Measurements from ENCODE around the gene UBXN7. TPM values are rescaled to one million over a fixed set of nuclear protein-coding genes. Genes with fewer than 3 reads are reported as not detected.
A peak's percentile ranks its signal among the peaks of the same experiment; 100 is the strongest.
"Not testable (repeated sequence)": the region's sequence is repeated elsewhere in the genome, so short reads cannot be mapped to it uniquely, and the experiment has no call there.

Gene UBXN7
- total RNA-seq, 4 donors from 2014 or later, result 4.2 to 8.0 (median 5.4) TPM

DNA sequence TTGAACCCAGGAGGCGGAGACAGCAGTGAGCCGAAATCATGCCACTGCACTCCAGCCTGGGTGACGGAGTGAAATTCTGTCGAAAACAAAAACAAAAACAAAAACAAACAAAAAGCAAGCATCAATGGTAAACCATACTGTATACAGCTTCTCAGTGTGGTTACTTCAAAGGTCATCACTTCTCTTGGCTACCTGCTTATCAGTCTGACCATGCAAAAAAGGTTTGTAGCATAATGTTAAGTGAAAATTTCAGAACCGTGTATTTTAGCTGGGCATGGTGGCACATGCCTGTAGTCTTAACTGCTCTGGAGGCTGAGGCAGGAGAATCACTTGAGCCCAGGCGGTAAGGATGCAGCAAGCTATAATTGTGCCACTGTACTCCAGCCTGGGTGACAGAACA is 4.2 kb downstream of the UBXN7 start:
- Histone ChIP-seq H3K36me3 (no peaks in the 10 kb centered on the region), H3K9me3 (no peaks in the 10 kb centered on the region), H3K4me3 (no peak overlapping the region), H3K27ac (no peak overlapping the region), H3K4me1 (peaks cover 15 to 32% of the 10 kb centered on the region in 2 donors), H3K27me3 (no peaks in the 10 kb centered on the region)
- TF ChIP-seq POLR2A (IDR thresholded peaks at IDR 0.05) (no peak), CTCF (IDR thresholded peaks at IDR 0.05 in 4 of 5, conservative IDR thresholded peaks at IDR 0.05 in 1 of 5) (no peak)
- intact Hi-C loops (cut with DNase I; ENCODE audit: low total_unique reads) (no loop called here), in situ Hi-C loops (cut with MboI; ENCODE audit: low sequenced_read_pairs in 4 of 4) (no loop called here)
- DNase-seq, result no peak
- ATAC-seq, result no peak

DNA sequence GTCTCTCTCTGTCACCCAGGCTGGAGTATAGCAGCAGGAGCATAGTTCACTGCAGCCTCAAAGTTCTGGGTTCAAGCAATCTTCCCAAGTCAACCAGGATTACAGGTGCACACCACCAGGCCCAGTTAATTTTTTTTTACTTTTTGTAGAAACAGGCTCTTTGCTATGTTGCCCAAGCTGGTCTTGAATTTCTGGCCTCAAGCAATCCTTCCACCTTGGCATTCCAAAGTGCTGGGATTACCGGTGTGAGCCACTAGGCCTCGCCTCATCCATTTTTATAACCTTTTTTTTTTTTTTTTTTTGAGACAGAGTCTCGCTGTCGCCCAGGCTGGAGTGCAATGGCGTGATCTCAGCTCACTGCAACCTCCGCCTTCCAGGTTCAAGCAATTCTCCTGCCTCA is 7.8 kb downstream of the UBXN7 start:
- H3K36me3 ChIP-seq; H3K27me3 ChIP-seq; H3K9me3 ChIP-seq; DNase-seq; in situ Hi-C loops (cut with MboI; ENCODE audit: low sequenced_read_pairs in 4 of 4); H3K4me3 ChIP-seq; ATAC-seq; intact Hi-C loops (cut with DNase I; ENCODE audit: low total_unique reads): not testable (repeated sequence)
- Histone ChIP-seq H3K4me1 (peaks cover 33 to 37% of the 10 kb centered on the region in 2 donors), H3K27ac (peak overlapping the region in 1 of 4 donors; percentile 85)

GRCh38 chr3:196423044-196423781 is 9.0 kb downstream of the UBXN7 start:
- Histone ChIP-seq H3K27me3 (no peaks in the 10 kb centered on the region), H3K4me3 (no peak overlapping the region), H3K9me3 (no peaks in the 10 kb centered on the region), H3K36me3 (no peaks in the 10 kb centered on the region), H3K27ac (peak overlapping the region; percentile 81 to 90 (median 84)), H3K4me1 (peaks cover 45 to 48% of the 10 kb centered on the region in 2 donors)
- TF ChIP-seq POLR2A (IDR thresholded peaks at IDR 0.05) (no peak), CTCF (IDR thresholded peaks at IDR 0.05 in 4 of 5, conservative IDR thresholded peaks at IDR 0.05 in 1 of 5) (no peak)
- intact Hi-C loops (cut with DNase I; ENCODE audit: low total_unique reads), result no loop called here
- DNase-seq, result peak; percentile 86 to 93
- ATAC-seq, result peak; percentile 90 to 93
- in situ Hi-C loops (cut with MboI; ENCODE audit: low sequenced_read_pairs in 4 of 4), result no loop called here

DNA sequence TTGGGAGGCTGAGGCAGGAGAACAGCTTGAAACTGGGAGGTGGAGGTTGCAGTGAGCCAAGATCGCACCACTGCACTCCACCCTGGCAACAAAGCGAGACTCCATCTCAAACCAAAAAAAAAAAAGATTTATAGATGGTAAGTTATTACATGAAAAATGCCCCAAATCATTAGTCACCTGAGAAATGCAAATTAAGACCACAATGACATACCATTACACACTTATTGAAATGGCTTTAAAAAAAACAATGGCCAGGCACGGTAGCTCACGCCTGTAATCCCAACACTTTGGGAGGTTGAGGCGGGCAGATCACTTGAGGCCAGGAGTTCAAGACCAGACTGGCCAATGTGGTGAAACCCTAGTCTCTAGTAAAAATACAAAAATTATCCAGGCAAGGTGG is 10.6 kb downstream of the UBXN7 start:
- DNase-seq; ATAC-seq; H3K9me3 ChIP-seq; H3K36me3 ChIP-seq; in situ Hi-C loops (cut with MboI; ENCODE audit: low sequenced_read_pairs in 4 of 4); H3K4me3 ChIP-seq; intact Hi-C loops (cut with DNase I; ENCODE audit: low total_unique reads); H3K27me3 ChIP-seq: not testable (repeated sequence)
- Histone ChIP-seq H3K4me1 (peaks cover 54 to 55% of the 10 kb centered on the region in 2 donors), H3K27ac (peak overlapping the region; percentile 81 to 90 (median 84))

GRCh38 chr3:196419386-196419785 is 12.8 kb downstream of the UBXN7 start:
- Histone ChIP-seq H3K36me3 (no peaks in the 10 kb centered on the region), H3K9me3 (no peaks in the 10 kb centered on the region), H3K27me3 (no peaks in the 10 kb centered on the region), H3K4me3 (no peak overlapping the region), H3K27ac (peak overlapping the region in 3 of 4 donors; percentile 12 to 45 (median 15)), H3K4me1 (peaks cover 49 to 55% of the 10 kb centered on the region in 2 donors)
- intact Hi-C loops (cut with DNase I; ENCODE audit: low total_unique reads), result no loop called here
- DNase-seq (no peak), ATAC-seq (no peak)
- TF ChIP-seq CTCF (IDR thresholded peaks at IDR 0.05 in 4 of 5, conservative IDR thresholded peaks at IDR 0.05 in 1 of 5) (no peak), POLR2A (IDR thresholded peaks at IDR 0.05) (no peak)
- in situ Hi-C loops (cut with MboI; ENCODE audit: low sequenced_read_pairs in 4 of 4), result no loop called here

Data from gastrocnemius medialis (tissue), 4 donors.